ENCODE results near the gene UBE2O.

DNA sequence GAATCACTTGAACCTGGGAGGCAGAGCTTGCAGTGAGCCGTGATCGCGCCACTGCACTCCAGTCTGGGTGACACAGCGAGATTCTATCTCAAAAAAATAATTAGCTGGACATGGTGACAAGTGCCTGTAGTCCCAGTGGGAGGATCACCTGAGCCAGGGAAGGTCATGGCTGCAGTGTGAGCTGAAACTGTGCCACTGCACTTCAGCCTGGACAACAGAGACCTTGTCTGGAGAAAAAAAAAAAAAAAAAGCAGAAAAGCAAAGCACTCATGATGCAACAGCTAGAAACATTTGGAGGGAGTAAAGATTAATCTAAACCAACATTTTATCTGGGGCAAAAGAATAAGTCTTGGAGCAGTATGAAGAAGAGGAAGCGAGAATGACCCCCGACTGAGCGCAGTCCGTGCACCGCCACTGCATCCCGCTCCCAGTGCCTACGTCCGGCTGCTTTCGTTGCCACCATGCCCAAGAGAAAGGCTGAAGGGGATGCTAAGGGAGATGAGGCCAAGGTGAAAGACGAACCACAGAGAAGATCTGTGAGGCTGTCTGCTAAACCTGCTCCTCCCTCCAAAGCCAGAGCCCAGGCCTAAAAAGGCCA is 107.5 kb downstream of the UBE2O start:
- TF ChIP-seq, protein P1, sequence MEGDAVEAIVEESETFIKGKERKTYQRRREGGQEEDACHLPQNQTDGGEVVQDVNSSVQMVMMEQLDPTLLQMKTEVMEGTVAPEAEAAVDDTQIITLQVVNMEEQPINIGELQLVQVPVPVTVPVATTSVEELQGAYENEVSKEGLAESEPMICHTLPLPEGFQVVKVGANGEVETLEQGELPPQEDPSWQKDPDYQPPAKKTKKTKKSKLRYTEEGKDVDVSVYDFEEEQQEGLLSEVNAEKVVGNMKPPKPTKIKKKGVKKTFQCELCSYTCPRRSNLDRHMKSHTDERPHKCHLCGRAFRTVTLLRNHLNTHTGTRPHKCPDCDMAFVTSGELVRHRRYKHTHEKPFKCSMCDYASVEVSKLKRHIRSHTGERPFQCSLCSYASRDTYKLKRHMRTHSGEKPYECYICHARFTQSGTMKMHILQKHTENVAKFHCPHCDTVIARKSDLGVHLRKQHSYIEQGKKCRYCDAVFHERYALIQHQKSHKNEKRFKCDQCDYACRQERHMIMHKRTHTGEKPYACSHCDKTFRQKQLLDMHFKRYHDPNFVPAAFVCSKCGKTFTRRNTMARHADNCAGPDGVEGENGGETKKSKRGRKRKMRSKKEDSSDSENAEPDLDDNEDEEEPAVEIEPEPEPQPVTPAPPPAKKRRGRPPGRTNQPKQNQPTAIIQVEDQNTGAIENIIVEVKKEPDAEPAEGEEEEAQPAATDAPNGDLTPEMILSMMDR (IDR thresholded peaks at IDR 0.05; ENCODE audit: low read length): no peak
- TF ChIP-seq EZH2 (optimal IDR thresholded peaks at IDR 0.05; ENCODE audit: low read depth, low read length): no peak

All from MM.1S (cell line).